HL-60 (cell line): Measurements from ENCODE around the gene GRIN1.

Experiments
- DNase-seq, 2 experiments: peaks; one replicate each; pipeline ENCODE4 v3.0.0-alpha.2; 2010 to 2020; ENCODE audit warnings: low read depth in 1 of 2, low spot score in 1 of 2
- H3K27ac ChIP-seq: fragments of 250-450 bp; sonication (Bioruptor Pico); replicated peaks from 2 replicates; pipeline ENCODE4 v1.5.1; 2020; ENCODE audit warnings: mild to moderate bottlenecking, moderate library complexity
- H3K27me3 ChIP-seq: fragments of 250-450 bp; sonication (Bioruptor Pico); 2 replicates; pipeline ENCODE4 v1.5.1; 2021; ENCODE audit warnings: mild to moderate bottlenecking, moderate library complexity; ENCODE audit not compliant: insufficient read depth, poor library complexity, severe bottlenecking
- H3K4me3 ChIP-seq: replicated peaks from 2 replicates; pipeline ENCODE4 v1.5.1; 2011; ENCODE audit warnings: mild to moderate bottlenecking, control low read depth, low read length; ENCODE audit not compliant: insufficient read depth
- GABPA ChIP-seq: IDR thresholded peaks from 2 replicates; pipeline ENCODE4 v1.6.1; 2012; ENCODE audit warnings: low read depth
- POLR2AphosphoS5 ChIP-seq: IDR thresholded peaks from 2 replicates; pipeline ENCODE4 v1.6.1; 2012; ENCODE audit warnings: low read depth
- REST ChIP-seq: IDR thresholded peaks from 2 replicates; pipeline ENCODE4 v1.6.1; 2012; ENCODE audit warnings: low read depth; ENCODE audit not compliant: insufficient replicate concordance
- SPI1 ChIP-seq: IDR thresholded peaks from 2 replicates; pipeline ENCODE4 v1.6.1; 2012; ENCODE audit warnings: low read depth, mild to moderate bottlenecking, borderline replicate concordance
- TF ChIP-seq, protein P1 (sequence below): IDR thresholded peaks from one replicate; pipeline ENCODE4 v1.5.1; 2011; ENCODE audit warnings: low read length, control low read depth, inconsistent platforms; ENCODE audit not compliant: insufficient read depth

GRIN1 gene

DNA sequence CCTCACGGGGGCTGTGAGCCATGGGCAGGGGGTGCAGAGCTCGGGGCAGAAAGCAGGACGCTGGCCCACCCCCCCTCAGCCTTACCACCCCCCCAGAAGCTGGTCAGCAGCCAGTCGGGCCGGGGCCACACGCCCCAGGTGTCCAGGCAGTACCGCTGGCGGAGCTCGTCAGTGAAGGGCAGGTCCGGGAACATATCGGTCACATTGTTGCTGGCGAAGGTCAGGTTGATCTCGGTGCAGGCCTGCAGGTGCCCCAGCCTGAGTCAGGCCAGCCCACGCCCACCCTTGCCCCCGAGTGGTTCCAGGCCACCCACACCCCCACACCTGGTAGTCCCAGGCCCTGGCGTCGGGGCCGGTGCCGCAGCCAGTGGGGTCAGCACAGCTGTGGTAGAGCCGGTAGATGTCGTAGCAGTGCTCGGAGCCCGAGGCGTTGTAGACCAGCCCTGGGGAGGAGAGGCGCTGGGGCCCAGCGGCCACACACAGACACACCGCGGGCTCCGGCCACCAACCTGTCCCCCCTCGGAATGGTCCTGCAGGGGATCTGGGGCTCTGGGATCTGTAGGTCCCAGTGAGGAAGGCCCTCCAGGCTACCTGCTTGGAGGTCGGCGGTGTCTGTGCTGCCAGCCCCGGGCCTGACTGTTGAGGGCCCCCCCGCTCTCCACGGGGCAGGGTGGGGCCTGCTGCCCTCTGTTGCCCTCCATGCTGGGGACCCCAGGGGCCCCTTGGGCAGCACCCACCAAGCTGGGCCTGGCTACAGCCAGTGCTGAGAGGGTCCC, 27.0 kb upstream of the GRIN1 start:
- TF ChIP-seq POLR2AphosphoS5, result no peak
- no peak for DNase-seq
- no peak overlapping the region for H3K4me3 ChIP-seq

DNA sequence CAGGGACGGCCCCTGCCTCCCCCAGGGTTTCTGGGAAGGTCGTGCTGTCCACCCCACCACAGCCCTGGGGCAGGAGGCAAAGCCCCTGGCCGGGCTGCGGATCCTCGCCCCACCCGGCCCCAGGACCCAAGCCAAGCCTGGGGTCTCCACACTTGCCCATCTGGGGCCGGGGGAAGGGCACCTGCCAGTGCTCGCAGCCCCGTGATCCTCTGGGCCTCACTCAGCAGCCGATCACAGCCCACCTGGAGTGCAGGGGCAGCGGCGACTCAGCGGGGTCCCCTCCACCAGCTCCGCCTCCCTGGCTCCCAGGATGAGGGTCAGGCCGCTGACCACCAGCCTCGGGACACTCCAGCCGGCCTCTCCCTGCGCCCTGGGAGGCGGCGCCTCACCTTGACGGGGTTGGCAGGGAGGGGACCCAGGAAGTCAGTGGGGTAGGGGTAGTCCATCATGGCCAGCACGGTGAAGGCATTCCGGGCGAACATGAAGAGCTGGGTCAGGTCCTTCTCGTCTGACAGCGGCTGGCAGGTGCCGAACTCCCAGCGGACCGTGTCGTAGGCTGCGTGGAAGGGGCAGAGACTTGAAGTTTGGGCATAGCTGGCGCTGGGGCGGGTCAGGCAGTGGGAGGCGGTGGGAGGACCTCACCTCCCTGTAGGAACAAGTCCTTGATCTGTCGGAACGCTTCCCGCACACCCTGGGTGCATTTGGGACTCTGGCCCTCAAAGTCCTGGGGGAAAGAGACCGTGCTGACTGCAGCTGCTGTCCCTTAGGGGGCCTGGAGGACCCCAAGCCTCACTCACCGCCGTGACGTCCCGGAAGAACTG, 26.2 kb upstream of the GRIN1 start:
- no peak for TF ChIP-seq SPI1
- TF ChIP-seq REST, result no peak
- TF ChIP-seq, protein P1, sequence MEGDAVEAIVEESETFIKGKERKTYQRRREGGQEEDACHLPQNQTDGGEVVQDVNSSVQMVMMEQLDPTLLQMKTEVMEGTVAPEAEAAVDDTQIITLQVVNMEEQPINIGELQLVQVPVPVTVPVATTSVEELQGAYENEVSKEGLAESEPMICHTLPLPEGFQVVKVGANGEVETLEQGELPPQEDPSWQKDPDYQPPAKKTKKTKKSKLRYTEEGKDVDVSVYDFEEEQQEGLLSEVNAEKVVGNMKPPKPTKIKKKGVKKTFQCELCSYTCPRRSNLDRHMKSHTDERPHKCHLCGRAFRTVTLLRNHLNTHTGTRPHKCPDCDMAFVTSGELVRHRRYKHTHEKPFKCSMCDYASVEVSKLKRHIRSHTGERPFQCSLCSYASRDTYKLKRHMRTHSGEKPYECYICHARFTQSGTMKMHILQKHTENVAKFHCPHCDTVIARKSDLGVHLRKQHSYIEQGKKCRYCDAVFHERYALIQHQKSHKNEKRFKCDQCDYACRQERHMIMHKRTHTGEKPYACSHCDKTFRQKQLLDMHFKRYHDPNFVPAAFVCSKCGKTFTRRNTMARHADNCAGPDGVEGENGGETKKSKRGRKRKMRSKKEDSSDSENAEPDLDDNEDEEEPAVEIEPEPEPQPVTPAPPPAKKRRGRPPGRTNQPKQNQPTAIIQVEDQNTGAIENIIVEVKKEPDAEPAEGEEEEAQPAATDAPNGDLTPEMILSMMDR, result no peak
- no peak for TF ChIP-seq POLR2AphosphoS5
- TF ChIP-seq GABPA, result no peak
- H3K27me3 ChIP-seq, result no peaks in the 10 kb centered on the region
- H3K4me3 ChIP-seq, result no peak overlapping the region
- no peak for DNase-seq
- H3K27ac ChIP-seq, result no peak overlapping the region

More for the DNA sequence above, 27.0 kb upstream of the GRIN1 start:
- Histone ChIP-seq H3K27me3 (no peaks in the 10 kb centered on the region), H3K27ac (no peak overlapping the region)

GRCh38 chr9:137113385-137114159, 25.4 kb upstream of the GRIN1 start:
- Histone ChIP-seq H3K27me3 (no peaks in the 10 kb centered on the region), H3K4me3 (peak overlapping the region; percentile 54), H3K27ac (peak overlapping the region; percentile 35; the same call in 1 of the 2 replicates)
- TF ChIP-seq POLR2AphosphoS5 (no peak), SPI1 (peak; percentile 49; the same call in 1 of the 2 replicates), REST (no peak), GABPA (no peak)
- TF ChIP-seq, protein P1, result no peak
- no peak for DNase-seq

DNA sequence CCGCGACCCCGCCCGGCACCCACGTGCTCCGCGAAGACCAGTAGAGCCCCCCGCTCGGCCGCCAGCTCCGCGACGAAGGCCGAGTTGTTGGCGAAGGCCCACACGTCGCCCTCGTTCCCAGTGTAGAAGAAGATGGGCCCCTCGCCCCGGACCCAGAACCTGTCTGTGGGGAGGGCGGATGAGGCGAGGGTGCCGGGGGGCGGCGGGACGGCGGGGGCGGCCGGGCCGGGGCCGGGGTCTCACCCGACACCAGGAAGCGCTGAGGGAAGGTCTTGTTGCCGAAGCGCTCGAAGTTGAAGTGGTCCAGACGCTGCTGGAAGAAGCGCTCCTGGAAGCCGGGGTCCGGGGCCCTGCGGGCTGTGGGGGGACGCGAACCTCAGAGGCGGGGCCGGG, 24.7 kb upstream of the GRIN1 start:
- Histone ChIP-seq H3K27ac (peak overlapping the region; percentile 58), H3K27me3 (no peaks in the 10 kb centered on the region), H3K4me3 (peak overlapping the region; percentile 55)
- DNase-seq, result no peak
- TF ChIP-seq POLR2AphosphoS5, result no peak
- TF ChIP-seq GABPA, result no peak
- no peak for TF ChIP-seq REST
- TF ChIP-seq, protein P1, result no peak
- no peak for TF ChIP-seq SPI1
